Iris pigment epithelial cell (primary cell): Measurements from ENCODE around the gene KCNIP4.

Experiments used
- DNase-seq: peaks from one replicate; pipeline ENCODE4 v3.0.0-alpha.2; 2011; ENCODE audit warnings: low read depth

KCNIP4 gene

GRCh38 chr4:21688596-21689265 lies 259.8 kb downstream of the KCNIP4 start:
- DNase-seq: peak; percentile 50

DNA sequence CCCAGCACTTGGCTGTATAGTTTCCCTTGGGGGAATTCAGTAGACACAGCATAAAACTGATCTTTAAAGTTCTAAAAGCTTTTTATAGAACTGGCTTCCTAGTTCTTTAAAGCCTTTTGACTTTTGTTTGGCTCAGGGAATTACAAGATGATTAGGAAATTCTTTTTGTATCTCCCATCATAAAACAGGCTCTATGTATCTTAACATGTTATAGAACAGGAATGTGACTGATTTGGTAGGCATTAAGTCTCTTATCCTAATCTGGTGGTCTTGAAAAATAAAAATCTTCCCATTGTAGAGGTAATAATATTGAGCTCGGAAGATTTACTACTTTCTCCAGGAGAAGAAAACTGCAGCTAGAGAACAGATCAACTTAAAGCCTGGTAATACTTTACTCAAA lies 262.7 kb downstream of the KCNIP4 start:
- DNase-seq: no peak

- no peak for DNase-seq
Measured at GRCh38 chr4:21680326-21680898, 268.2 kb downstream of the KCNIP4 start.

DNA sequence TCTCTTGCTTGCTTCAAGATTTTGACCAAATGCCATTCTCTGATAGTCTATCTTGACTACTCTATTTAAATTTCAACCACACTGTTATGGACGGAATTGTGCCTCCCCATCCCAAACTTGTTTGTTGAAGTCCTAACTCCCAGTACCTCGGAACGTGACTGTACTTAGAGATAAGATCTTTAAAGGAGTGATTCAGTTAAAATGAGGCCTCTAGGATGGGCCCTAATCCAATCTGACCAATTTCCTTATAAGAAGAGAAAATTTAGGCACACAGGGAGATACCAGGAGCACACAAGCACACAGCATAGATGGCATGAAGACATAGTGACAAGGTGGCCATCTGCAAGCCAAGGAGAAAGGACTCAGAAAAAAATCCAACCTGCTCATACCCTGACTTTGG lies 269.9 kb downstream of the KCNIP4 start:
- no peak for DNase-seq

DNA sequence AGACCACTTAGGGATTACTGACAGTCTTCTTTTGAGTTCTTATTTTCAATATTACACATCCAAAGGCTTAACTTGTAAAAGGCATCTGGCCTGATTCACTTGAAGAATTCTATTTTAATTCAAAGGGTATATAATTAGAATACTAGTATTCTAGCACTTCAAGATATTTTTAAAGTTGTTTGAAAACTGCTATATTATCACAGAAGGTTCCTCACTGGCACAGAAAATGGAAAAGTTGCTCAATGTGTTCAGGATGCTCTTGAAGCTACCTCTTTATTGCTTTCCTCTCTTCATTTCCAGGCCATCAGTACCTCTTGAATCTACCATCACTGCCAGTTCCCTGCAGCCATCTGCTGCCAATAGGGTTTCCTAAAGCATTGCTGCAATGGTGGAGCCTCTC lies 271.4 kb downstream of the KCNIP4 start:
- no peak for DNase-seq

- DNase-seq: peak; percentile 28
Measured at GRCh38 chr4:21664355-21664754, 284.2 kb downstream of the KCNIP4 start.

- DNase-seq: peak; percentile 96
Measured at GRCh38 chr4:21656832-21657231, 291.7 kb downstream of the KCNIP4 start.

DNA sequence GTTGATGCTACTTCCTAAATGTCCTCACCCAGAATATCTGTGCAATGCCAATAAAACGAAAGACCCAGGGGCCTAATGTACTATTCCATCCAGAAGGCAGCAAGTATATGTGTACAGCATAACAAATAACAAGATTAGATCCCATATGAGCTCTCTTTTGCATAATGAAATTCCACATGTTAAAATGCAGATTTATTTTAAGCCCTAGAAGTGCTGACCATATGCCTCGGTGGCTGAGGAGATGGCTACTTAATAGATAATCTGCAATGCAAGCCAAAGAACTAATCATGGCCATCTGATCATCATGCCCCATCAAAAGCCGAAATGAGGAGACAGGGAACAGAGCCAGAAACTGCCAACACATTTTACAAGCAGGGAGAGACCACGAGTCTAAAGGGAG lies 293.5 kb downstream of the KCNIP4 start:
- peak; percentile 35 for DNase-seq

- no peak for DNase-seq
Measured at GRCh38 chr4:21652508-21653231, 295.9 kb downstream of the KCNIP4 start.

- no peak for DNase-seq
Measured at GRCh38 chr4:21649391-21650090, 299.0 kb downstream of the KCNIP4 start.

- DNase-seq: no peak
Measured at GRCh38 chr4:21645776-21646175, 302.8 kb downstream of the KCNIP4 start.

GRCh38 chr4:21641696-21642095 lies 306.9 kb downstream of the KCNIP4 start:
- DNase-seq: no peak

- no peak for DNase-seq
Measured at GRCh38 chr4:21638171-21638725, 310.3 kb downstream of the KCNIP4 start.

DNA sequence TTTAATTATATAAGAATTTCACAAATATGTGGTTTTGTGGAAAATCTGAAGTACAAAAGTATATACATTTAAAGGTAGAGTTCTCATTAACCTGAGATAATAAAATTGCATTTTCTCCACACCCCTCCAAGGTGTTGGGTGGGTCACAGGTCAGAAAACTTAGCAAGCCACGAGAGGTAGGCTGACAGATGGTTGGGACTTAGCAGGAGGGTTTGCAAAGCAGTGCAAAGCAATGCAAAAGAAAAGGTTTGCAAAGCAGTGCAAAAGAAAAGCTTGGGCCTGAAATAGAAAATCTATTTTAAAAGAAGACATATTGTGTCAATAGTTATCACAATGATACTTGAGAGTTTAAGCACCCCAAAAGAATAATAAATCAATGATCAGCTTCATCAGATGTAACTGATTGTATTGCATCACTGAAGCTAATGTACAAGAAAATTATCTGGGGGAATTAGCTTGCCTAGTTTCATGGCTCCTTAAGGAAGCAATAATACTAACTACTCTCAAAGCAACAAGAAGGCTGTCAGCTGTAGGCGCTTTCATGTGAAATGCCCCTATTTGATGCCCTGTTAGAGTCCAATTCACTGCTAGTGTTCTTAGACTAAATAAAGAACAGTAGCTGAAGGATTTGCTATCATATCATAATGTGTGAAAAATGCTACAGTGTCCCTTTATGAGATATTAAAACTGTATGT lies 319.5 kb downstream of the KCNIP4 start:
- no peak for DNase-seq

GRCh38 chr4:21628116-21628670 lies 320.4 kb downstream of the KCNIP4 start:
- DNase-seq: no peak

DNA sequence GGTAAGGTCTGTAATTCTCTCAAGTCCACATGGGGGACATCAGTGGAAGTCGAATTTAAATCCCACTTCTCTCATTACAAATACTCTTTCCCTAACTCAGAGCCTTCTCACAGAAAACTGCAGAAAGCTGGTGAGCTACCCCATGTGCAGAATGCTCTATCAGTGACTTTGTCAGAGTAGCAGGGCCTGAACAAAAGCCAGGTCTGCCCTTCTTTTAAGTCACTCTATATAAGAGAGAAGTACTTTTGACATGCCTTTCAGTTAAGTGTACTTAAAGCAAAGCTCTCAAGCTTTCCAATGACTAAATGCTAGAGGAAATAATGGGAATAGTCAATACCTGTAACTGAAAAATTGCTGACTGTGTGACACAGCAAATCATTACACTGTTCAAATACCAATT lies 323.1 kb downstream of the KCNIP4 start:
- no peak for DNase-seq

DNA sequence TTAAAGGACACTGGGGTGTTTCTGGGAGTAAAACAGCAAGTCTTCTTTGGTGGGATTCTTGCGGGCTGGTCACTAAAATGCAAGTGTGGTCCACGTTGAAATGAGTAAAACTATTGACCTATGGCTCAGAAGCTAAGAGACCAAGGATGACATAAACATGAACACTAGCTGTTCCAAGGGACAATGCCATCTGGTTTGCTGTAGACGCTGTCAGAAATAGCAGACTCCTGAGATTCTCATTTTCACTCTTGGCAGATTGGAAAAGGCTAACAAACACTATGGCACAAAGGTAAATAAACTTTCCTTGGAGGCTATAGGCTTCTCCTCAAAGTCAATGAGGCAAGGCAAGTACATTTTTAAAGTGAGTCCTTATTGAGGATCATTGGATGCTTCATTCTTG lies 343.6 kb downstream of the KCNIP4 start:
- no peak for DNase-seq

- DNase-seq: no peak
Measured at GRCh38 chr4:21596521-21596920, 352.1 kb downstream of the KCNIP4 start.

DNA sequence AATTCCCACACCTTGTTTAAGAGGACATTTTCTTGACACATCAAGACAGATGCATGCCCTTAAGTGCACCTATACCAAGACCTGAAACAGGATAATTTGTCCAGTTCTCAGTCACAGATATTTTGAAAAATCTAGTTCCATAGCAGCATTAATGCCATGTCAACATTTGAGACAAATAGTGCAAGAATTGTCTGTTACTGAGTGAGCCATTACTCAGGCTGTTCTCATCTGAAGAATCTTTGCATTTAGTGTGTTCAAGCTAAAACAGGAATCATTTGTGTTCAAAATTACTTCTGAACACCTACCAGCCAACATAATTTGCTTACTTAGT lies 354.9 kb downstream of the KCNIP4 start:
- DNase-seq: no peak

DNA sequence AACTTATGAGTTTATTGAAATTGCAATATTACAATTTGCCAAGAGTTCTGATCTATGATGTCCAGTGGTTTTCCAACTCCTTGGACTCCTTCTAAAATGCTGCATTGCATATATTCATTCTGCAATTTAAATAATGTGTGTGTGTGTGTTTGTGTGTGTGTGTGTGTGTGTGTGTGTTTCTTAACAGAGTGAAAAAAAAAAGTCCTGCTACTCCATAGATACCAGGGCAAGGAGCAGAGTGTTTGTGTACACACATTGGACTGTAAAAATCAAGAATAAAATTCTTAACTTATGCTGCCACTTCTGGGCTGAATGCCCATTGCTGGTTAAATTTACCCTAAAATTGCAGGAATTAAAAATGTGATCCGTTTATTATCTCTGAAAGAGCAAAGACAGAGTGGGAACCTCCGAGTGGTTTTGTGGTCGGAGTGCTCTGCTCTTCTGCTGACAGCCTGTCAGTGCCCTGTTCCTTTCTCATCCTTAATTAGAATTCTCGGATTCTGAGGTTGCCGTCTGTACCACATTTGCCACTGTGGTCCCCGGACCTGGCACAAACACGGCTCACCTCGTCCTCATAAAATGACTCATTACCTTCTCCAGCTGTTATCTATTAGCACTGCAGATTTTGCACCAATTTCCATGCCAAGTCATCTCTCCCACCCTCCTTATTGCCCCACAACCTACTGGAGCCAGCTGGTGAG lies 355.5 kb downstream of the KCNIP4 start:
- DNase-seq: peak; percentile 1

GRCh38 chr4:21577056-21577455 lies 371.5 kb downstream of the KCNIP4 start:
- DNase-seq: no peak
